Right lobe of liver (tissue), 4 donors: Measurements from ENCODE around the gene DRC7.

Source experiments
- POLR2A ChIP-seq: fragments of 450-650 bp; IDR thresholded peaks from one replicate; pipeline ENCODE4 v1.6.1; 2017; ENCODE audit warnings: antibody characterized with exemption, mild to moderate bottlenecking
- TF ChIP-seq, protein P1 (sequence below), 4 donors: fragments of 200-600 bp in 3 of 4; fragments of 450-650 bp in 1 of 4; IDR thresholded peaks; one replicate each; pipeline versions ENCODE4 v1.5.1 to v1.8.0; 2016 to 2022; ENCODE audit warnings: antibody characterized with exemption in 4 of 4, mild to moderate bottlenecking in 2 of 4
- donor health status: DM: no; HTN: no; CAD: no.
- donor health status: DM: no; HTN: no; CAD: no.
- donor health status: DM: no; HTN: yes; CAD: no.

DNA sequence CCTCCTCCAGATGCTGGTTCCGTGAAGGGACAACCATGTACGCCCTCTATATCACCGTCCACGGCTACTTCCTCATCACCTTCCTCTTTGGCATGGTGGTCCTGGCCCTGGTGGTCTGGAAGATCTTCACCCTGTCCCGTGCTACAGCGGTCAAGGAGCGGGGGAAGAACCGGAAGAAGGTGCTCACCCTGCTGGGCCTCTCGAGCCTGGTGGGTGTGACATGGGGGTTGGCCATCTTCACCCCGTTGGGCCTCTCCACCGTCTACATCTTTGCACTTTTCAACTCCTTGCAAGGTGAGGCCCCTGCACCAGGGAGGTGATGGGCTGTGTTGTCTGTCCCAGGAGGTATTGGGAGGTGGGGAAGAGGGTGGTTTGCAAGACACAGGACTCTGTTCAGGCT, 9.0 kb upstream of the DRC7 start:
- TF ChIP-seq, protein P1, sequence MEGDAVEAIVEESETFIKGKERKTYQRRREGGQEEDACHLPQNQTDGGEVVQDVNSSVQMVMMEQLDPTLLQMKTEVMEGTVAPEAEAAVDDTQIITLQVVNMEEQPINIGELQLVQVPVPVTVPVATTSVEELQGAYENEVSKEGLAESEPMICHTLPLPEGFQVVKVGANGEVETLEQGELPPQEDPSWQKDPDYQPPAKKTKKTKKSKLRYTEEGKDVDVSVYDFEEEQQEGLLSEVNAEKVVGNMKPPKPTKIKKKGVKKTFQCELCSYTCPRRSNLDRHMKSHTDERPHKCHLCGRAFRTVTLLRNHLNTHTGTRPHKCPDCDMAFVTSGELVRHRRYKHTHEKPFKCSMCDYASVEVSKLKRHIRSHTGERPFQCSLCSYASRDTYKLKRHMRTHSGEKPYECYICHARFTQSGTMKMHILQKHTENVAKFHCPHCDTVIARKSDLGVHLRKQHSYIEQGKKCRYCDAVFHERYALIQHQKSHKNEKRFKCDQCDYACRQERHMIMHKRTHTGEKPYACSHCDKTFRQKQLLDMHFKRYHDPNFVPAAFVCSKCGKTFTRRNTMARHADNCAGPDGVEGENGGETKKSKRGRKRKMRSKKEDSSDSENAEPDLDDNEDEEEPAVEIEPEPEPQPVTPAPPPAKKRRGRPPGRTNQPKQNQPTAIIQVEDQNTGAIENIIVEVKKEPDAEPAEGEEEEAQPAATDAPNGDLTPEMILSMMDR (IDR thresholded peaks at IDR 0.05): no peak
- TF ChIP-seq POLR2A: no peak
